NCI-H82 treated with DMSO at 0.1 percent for 48 hours (cell line): ENCODE measurements around the gene PPARG.
A peak's percentile ranks its signal among the peaks of the same experiment; 100 is the strongest.
"Not testable (repeated sequence)": the region's sequence is repeated elsewhere in the genome, so short reads cannot be mapped to it uniquely, and the experiment has no call there.

Experiments used
- DNase-seq: peaks from one replicate; lab custom pipeline; 2025; ENCODE audit not compliant: unreplicated experiment; lab: John Stamatoyannopoulos, UW

Gene PPARG

DNA sequence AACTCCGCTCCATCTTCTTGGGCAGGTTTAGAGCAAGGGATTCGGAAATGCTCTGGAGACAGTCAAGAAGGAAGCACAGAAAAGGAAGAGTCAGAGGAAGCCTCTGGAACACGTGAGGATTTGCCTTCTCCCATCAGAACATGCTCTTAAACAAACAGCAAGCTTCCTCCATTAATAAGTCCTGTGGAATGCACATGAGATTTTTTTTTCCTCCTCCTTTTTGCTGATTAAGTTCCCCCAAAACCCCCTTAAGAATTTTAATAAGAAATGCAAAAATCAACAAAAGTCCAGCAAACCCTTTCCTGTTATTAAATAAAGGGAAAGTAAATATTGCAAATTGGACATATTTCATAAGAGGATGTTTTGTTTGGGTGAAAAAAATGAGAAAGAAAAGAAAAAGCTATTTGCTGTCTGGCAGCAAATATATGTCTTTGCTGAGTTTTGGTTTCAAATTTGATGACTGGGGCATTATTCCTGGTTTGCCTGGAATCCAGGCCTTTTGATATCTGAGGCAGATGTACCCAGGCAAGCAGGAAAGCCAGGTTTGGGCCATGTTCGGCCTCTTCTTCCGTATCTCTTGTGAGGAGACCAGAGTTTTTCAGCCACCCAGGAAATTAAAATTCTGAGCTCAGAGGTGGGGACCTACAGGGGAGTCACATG lies 187.5 kb downstream of the PPARG start:
- DNase-seq = no peak

DNA sequence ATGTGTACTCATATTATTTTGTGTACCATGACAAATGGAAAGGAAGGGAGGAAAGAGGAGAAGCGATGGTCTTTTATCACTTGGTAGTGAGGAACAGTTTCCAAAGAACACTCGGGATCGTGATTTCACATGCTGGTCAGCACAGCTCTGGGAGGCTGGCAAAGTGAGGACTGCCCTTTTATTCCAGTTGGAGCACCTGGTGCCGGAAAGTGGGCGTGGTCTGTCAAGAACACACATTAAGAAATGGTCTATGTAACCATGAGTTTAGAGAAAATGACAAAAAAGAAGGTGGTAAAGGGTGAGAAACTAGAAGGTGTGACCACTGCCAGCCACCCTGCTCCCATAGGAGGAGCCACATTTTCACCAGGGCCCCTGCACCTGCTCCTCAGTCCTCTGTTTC lies 188.4 kb downstream of the PPARG start:
- no peak for DNase-seq

DNA sequence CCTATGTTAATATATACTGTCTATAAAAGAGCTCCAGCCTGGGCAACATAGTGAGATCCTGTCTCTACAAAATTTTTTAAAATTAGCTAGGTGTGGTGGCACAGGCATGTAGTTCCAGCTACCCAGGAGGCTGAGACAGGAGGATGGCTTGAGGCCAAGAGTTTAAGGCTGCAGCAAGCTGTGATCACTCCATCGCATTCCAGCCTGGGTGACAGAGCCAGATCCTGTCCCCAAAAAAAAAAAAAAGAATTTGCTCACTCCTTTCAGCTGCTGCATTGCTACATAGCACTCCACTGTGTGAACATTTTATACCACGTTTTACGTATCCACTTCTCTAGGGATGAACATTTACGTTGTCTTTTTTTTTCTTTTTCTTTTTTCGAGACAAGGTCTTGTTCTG lies 189.5 kb downstream of the PPARG start:
- no peak for DNase-seq

DNA sequence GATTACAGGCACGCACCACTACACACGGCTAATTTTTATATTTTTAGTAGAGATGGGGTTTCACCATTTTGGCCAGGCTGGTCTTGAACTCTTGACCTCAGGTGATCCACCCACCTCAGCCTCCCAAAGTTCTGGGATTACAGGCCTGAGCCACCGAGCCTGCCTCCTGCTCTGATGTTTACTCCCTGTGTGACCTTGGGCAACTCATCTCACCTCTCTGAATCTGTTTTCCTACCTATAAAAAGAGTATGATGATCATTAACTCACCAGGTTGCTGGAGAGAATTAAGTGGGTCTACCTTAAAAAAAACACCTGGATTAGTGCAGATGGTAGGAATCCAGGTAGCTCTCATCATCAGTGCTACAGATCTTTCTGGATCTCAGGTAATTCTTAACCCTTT lies 190.3 kb downstream of the PPARG start:
- not testable (repeated sequence) for DNase-seq

DNA sequence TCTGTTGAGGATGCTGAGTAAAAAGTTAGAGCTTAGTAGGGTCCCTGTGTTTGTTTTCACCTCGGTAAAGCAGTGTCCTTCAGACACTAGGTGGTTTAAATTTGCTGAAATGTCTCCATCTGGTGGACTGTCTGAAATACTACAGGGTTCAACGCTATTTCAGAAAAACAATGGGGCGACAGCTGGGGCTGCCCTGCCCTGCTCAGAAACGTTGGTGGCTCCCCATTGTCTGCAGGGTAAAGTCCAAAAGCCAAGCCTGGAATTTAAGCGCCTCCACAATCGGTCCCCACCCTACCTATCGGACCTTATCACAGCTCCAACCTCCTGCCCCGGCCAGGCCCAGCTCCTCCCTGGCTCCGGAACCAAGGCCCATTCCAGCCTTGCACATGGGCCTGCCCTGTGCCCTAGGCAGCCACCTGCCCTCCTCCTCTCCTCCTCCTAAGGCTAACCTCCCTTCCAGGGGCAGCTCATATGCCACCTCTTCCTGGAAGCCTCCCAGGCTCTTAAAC lies 191.1 kb downstream of the PPARG start:
- DNase-seq = peak; percentile 46

DNA sequence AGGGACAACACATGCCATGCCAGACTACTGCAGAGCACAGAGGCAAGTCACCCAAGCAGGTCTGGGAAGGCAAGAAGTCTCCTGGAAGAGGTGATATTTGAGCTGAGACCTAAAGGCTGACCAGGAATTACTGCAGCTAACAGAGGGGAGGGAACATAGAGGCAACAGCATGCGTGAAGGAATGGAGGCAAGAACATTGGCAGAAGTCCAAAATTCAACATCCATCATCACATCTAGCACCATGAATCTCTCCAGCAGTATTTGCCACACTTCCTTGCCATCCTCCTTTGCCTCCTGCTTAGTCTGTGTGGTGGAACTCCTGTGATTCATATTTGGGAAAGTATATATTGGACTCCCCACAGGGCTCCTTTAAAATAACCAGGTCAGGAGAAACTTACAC lies 194.5 kb downstream of the PPARG start:
- no peak for DNase-seq

DNA sequence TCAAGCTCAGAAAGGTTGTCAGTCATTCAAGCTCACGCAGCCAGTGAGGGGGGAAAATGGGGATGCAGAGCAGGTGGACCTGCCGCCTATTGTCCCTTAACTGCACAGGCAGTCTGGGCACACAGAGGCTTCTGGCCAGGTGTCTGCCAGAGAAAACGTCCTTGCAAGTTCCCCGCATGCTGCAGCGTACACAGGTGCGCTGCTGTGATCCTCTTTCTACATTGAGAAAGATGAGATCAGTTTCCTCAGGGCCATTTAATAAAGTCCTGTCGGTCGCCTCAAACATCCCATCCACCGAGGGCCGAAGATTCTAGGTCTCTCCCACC lies 195.0 kb downstream of the PPARG start:
- no peak for DNase-seq
